ENCODE data around the gene MED27.

Gene MED27

DNA sequence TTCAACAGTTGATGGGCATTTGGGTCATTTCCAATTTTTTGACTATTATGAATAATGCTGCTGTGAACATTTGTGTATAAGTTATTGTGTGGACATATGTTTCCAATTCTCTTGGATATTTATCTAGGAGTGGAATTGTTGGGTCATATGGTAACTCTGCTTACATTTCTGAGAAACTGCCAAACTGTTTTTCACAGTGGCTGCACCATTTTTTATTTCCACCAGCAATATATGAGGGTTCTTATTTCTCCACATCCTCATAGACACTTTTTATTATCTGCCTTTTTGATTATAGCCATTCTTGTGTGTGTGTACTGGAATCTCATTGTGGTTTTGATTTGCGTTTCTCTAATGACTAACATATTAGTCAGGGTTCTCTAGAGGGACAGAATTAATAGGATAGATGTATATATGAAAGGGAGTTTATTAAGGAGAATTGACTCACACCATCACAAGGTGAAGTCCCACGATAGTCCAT is 14.7 kb upstream of the MED27 start:
- Mint-ChIP-seq H3K27me3 (peaks cover 24% of the 10 kb centered on the region), H3K4me1 (no peaks in the 10 kb centered on the region), H3K9me3 (no peaks in the 10 kb centered on the region), H3K36me3 (no peaks in the 10 kb centered on the region), H3K4me3 (no peak overlapping the region), H3K27ac (no peak overlapping the region)

DNA sequence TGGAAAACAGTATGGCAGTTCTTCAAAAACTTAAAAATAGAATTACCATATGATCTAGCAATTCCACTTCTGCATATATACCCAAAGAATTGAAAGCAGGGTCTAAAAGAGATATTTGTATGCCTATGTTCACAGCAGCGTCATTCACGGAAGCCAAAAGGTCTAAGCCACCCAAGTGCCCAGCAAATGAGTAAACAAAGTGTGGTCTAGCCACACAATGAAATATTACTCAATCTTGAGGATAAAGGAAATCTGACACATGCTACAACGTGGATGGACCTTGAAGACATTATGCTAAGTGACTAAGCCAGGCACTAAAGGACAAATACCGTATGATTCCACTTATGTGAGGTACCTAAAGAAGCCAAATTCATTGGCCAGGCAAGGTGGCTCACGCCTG is 11.1 kb upstream of the MED27 start:
- peaks cover 4% of the 10 kb centered on the region for H3K27me3 Mint-ChIP-seq
- H3K27ac Mint-ChIP-seq = no peak overlapping the region
- H3K36me3 Mint-ChIP-seq = no peaks in the 10 kb centered on the region
- H3K4me3 Mint-ChIP-seq = no peak overlapping the region
- H3K9me3 Mint-ChIP-seq = no peaks in the 10 kb centered on the region
- H3K4me1 Mint-ChIP-seq = no peaks in the 10 kb centered on the region

DNA sequence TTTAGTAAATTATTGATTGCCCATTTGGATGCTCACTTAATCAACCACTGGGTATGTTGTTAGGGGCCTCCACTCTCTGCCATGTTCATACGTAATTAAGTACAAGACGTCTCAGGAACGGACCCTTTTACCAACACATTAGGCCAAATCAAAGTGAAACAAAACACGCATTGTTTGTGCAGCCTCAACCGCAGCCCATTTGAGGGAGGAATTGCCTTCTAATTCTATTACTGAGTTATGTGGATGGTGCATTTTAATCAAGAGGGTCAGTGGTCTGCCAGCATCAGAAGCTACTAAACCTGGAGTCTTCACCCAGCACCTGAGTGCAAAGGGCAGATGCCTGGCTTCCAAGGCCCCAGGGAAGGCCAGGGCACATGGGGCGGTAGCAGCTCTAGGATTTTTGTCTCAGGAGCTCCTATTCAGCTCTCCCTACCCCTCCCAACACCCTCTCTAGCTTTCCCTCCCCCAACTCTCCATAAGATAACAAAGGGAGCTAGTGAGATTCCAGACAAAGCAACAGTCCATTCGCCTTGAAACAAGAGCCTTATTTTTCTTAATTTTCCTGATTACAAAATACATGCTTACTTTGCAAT is 7.9 kb upstream of the MED27 start:
- Mint-ChIP-seq H3K4me1 (no peaks in the 10 kb centered on the region), H3K4me3 (no peak overlapping the region), H3K27ac (no peak overlapping the region), H3K9me3 (no peaks in the 10 kb centered on the region), H3K36me3 (no peaks in the 10 kb centered on the region), H3K27me3 (peaks cover 2% of the 10 kb centered on the region)

DNA sequence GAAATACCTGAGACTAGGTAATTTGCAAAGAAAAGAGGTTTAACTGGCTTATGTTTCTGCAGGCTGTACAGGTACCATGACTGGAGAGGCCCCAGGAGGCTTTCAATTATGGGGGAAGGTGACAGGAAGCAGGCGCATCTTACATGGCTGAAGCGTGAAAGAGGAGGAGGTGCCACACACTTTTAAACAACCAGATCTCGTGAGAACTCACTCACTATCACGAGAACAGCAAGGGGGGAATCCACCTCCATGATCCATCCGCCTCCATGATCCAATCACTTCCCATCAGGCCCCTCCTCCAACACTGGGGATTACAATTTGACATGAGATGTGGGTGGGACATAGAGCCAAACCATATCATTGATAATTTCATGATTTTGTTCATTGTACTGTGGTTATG is 2.5 kb upstream of the MED27 start:
- no peak overlapping the region for H3K27ac Mint-ChIP-seq

DNA sequence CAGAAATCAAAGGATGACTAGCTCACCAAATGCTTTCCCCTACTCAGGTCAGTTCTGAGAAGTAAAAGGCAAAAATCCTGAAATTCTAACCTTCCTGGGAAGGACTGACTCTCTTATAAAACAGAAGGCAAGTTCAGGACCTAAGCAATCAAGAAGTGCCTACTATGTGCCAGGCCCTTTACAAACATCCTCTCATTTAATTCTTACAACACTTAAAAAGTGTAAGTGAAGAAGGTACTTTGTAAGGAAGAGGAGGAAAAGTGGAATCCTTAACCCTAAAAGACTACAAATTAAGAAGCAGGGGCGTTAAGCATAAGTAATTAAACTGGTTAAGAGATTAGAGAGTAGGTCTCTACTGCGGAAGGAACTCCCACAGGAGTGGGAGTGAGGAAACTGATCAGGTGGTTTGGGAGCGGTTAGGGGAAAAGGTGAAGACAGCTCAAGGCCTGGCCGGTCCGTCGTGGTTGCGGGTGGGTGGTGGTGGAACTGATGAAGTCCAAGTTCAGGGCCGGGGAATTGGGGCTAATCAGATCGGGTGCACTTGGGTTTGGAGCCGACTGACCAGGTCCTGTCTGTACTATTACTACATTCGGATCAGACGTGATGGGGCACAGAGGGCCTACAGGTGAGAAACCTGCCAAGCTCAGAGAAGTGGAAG is 839 bp downstream of the MED27 start:
- H3K27ac Mint-ChIP-seq = peak overlapping the region; percentile 97
- H3K36me3 Mint-ChIP-seq = peaks cover 12% of the 10 kb centered on the region
- H3K4me3 Mint-ChIP-seq = peak overlapping the region; percentile 99
- no peaks in the 10 kb centered on the region for H3K9me3 Mint-ChIP-seq
- H3K4me1 Mint-ChIP-seq = peaks cover 53% of the 10 kb centered on the region
- H3K27me3 Mint-ChIP-seq = no peaks in the 10 kb centered on the region

More for the DNA sequence above, 2.5 kb upstream of the MED27 start:
- Mint-ChIP-seq H3K4me3 (no peak overlapping the region), H3K36me3 (peaks cover 6% of the 10 kb centered on the region), H3K27me3 (peaks cover 2% of the 10 kb centered on the region), H3K9me3 (no peaks in the 10 kb centered on the region), H3K4me1 (peaks cover 27% of the 10 kb centered on the region)

DNA sequence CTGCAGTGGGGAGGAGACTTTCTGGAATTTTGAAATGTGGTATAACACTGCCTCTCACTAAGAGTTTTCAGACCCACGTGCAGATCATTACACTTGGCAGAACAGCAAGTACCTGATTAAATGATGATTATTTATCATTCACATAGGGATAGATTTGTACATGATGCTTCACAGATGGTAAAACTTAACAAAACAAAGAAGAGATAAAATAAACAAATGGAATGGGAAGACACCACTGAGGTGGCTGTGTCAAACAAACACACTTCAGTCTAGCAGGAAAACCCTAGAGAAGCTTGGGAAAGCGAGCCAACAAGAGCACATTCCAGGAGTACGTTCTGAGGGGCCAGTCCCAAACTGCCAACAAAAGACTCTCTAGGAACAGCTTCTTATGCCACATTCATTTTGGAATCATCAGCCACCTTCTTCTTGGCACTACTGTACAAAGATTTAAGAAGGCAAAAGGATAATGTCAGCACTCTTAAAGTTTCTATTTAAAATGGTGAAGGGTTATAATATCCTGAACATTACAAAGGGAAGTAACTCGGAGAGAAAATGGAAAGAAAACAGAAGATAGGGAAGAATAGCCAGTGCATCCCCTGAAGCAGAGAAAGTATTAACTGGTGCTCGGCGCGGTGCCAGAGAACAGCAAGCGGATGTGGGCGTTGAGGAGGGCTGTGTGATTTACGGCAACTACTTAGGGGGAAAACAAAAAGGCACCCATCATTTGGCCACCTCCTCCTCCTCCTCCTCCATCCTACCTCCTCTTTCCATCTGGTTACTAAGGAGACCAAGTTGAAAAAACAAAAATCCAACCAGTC is 1.6 kb downstream of the MED27 start:
- Mint-ChIP-seq H3K27me3 (no peaks in the 10 kb centered on the region), H3K4me3 (peak overlapping the region; percentile 99), H3K27ac (peak overlapping the region; percentile 21), H3K4me1 (peaks cover 60% of the 10 kb centered on the region), H3K9me3 (no peaks in the 10 kb centered on the region), H3K36me3 (peaks cover 15% of the 10 kb centered on the region)

DNA sequence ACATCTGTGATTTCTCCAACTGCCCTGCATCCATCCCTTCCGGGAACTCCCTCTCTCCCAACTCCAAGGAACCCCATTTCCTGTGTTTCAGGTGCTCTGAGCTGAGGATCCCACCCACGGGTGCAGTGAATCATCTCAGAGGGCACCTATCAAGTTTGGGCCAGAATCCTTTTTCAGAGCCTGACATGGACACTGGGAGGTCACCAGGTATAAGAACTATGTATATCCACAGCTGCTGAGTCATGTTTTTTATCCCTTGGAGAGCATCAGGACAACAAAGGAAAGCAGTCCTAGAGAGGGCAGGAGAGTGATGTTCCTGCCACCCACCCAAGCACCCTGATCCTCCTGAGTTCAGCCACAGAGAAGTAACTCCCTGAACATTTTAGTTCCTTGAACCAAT is 3.8 kb downstream of the MED27 start:
- Mint-ChIP-seq H3K27me3 (no peaks in the 10 kb centered on the region), H3K4me3 (no peak overlapping the region), H3K36me3 (peaks cover 15% of the 10 kb centered on the region), H3K27ac (no peak overlapping the region), H3K4me1 (peaks cover 64% of the 10 kb centered on the region), H3K9me3 (no peaks in the 10 kb centered on the region)

DNA sequence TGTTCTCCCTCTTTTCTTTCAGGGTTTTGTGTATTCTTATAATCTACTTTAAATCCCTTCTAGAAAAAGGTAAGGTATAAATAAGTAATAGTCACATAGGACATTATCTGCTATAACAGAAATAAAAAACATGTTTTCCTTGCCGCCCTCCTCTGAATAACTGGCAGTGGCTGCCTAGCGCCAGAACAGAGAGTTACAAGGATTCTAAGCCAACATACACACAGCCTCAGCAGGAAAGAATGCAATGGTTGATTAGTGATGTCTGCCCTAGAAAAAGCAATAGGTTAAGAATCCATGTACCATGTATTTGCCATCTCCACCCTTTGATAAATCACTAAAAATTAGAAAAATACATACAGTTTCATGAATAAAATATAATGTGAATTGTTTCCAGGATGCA is 4.9 kb downstream of the MED27 start:
- Mint-ChIP-seq H3K36me3 (peaks cover 15% of the 10 kb centered on the region), H3K27ac (no peak overlapping the region), H3K9me3 (no peaks in the 10 kb centered on the region), H3K4me1 (peaks cover 60% of the 10 kb centered on the region), H3K4me3 (no peak overlapping the region), H3K27me3 (no peaks in the 10 kb centered on the region)

DNA sequence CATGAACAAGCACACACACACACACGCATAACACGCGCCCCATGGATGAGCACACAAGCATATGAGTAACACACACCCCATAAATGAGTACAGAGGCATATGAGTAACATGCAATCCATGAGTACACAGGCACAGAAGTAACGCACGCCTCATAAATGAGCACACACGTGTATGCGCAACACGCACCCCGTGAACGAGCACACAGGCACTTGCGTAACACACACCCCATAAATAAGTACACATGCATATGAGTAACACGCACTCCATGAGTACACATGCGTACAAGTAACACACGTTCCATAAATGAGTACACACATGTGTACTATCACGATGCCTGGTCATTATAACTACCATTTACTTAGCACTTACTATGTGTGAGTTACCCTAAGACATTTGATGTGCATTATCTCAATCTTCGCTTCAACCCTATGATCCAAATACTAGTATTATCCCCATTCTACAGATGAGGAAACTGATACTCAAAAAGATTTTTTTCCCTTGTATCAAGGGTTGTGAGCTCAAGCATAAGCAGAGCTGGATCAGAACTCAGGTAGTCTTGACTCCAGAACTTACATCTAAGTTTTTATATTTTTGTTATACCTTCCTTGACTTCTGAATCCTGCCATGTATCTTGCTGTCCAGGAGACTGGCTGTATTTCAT is 7.7 kb downstream of the MED27 start:
- H3K27me3 Mint-ChIP-seq = no peaks in the 10 kb centered on the region
- H3K4me3 Mint-ChIP-seq = no peak overlapping the region
- peaks cover 22% of the 10 kb centered on the region for H3K36me3 Mint-ChIP-seq
- peaks cover 52% of the 10 kb centered on the region for H3K4me1 Mint-ChIP-seq
- no peak overlapping the region for H3K27ac Mint-ChIP-seq
- no peaks in the 10 kb centered on the region for H3K9me3 Mint-ChIP-seq

DNA sequence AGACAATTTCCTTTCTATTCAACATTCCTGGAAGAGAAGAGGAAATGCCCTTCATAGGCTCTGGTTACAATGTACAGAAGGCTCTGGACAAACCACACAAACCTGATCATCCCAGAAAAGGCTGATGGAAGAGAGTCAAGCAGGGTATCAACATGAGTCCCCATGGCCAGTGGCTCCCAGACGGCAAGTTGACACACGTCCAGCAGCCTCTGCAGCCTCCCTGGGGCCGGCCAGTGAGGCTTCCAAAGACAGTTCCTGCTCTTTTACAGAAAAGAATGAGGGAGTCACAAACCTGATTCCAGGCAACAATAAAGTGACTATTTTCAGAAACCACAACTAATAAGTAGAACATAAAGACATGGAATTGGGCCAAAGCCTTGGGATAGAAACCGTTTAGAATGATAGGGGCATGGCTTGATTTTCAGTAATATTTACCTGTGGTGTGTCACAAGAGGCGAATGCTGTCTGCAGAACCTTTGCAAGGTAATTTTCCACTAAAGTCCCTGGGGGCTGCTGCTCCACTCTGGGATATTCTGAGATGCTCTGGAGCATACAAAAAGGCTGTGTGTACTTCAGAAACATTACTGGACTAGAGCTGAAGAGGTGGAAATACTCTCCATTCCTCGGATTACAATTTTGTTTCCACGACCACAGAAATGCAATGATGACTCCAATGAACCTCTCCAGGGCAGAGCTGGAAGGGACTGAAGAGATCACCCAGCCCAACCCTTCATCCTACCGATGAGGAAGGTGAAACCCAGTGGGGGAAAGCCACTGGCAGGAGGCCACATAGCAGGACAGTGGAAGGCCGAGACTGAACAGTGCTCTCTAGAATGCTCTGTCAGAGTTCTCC is 10.4 kb downstream of the MED27 start:
- Mint-ChIP-seq H3K9me3 (no peaks in the 10 kb centered on the region), H3K27me3 (no peaks in the 10 kb centered on the region), H3K4me1 (peaks cover 31% of the 10 kb centered on the region), H3K27ac (no peak overlapping the region), H3K36me3 (peaks cover 19% of the 10 kb centered on the region), H3K4me3 (no peak overlapping the region)

DNA sequence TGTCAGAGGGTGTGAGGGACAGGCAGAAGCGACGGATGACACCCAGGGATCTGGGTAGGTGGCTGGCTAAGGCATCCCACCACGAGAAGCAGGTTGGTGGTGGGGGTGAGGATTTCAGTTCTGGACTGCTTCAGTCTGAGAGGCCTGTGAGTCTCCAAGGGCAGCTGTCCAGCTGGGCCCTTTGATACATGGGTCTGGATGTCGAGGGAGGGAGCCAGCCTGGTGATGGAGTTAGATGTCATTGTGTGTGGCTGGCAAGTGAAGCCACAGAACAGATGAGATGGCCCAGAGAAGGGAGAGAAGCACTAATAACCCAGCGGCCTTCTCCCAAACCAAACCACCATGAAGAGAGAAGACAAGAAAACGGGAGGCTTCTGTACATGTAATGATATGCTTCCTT is 11.1 kb downstream of the MED27 start:
- Mint-ChIP-seq H3K4me3 (no peak overlapping the region), H3K27me3 (no peaks in the 10 kb centered on the region), H3K27ac (no peak overlapping the region), H3K36me3 (peaks cover 19% of the 10 kb centered on the region), H3K9me3 (no peaks in the 10 kb centered on the region), H3K4me1 (peaks cover 27% of the 10 kb centered on the region)

DNA sequence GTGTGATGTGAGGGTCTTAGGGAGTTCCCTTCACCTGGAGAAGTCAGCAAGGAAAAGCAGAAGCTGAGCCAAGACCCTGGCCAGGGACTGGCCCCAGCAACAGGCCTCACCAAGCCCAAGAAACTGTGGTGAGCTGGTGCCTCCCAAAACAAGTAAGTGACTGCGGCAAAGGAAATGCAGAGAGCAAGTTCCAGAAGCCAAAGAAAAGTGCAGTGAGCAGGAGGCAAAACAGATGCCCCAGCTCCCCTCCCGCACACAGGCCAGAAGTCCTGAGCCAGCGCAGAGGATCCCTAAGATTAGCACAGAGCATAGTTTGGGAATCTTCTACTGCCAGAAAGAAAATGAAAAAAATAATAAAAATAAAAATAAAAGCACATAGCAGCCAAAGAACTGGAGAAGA is 13.2 kb downstream of the MED27 start:
- Mint-ChIP-seq H3K27ac (no peak overlapping the region), H3K9me3 (no peaks in the 10 kb centered on the region), H3K36me3 (peaks cover 16% of the 10 kb centered on the region), H3K4me1 (peaks cover 17% of the 10 kb centered on the region), H3K27me3 (no peaks in the 10 kb centered on the region), H3K4me3 (no peak overlapping the region)

DNA sequence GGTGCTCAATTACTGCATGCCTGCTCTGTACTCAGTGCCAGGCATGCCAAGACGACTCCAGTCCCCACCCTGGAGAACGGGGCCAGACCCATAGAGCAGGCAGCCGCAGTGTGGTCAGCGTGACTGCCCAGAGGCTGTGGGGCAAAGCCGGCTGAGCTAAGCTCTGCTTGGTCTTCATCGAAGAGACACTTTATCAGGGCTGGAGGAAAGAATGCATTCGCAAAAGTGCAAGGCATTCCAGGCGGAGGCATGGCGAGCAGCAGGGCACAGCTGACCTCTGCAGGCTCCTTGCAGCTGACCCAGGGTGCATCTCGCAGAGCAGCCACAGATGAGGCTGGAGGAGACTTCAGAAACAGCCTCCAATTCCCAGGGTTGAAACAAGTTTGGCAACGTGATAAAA is 13.6 kb downstream of the MED27 start:
- H3K27ac Mint-ChIP-seq = no peak overlapping the region
- H3K27me3 Mint-ChIP-seq = no peaks in the 10 kb centered on the region
- H3K9me3 Mint-ChIP-seq = no peaks in the 10 kb centered on the region
- H3K4me3 Mint-ChIP-seq = no peak overlapping the region
- H3K4me1 Mint-ChIP-seq = peaks cover 17% of the 10 kb centered on the region
- peaks cover 16% of the 10 kb centered on the region for H3K36me3 Mint-ChIP-seq

DNA sequence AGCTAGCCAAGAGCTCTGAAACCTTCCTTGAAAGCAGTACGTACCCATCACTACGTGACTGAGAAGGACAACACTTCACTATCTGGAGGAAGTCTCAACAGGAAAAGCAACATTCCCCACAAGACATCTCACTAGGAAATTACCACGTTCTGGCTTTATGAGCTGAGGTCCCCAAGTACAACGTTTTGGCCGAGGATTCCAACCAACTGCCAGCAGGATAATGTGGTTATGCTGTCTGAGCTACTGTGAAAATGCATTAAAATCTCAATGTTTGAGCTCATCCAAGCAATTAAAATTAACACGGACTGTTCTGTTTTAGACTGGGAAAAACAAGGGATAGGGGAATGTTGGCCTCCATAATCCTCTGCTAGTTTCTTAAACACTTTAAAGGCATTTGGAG is 16.4 kb downstream of the MED27 start:
- no peak overlapping the region for H3K4me3 Mint-ChIP-seq
- no peak overlapping the region for H3K27ac Mint-ChIP-seq
- no peaks in the 10 kb centered on the region for H3K9me3 Mint-ChIP-seq
- H3K27me3 Mint-ChIP-seq = no peaks in the 10 kb centered on the region
- H3K4me1 Mint-ChIP-seq = peaks cover 16% of the 10 kb centered on the region
- H3K36me3 Mint-ChIP-seq = peaks cover 24% of the 10 kb centered on the region

DNA sequence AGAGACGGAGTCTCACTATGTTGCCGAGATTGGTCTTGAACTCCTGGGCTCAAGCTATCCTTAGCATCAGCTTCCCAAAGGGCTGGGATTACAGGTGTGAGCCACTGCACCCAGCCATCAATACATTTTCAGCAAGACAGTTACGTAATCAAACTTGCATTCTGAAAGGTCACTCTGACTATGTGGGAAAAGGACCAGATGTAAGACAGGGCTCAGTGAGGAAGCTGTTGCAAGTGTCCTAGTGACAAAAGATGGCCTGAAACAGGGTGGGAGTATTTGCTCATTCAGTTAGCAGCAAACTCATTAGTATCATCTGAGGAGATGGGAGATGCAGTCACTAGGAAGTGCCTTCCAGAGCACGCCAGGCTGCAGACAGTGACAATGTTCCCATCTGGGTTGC is 16.9 kb downstream of the MED27 start:
- Mint-ChIP-seq H3K27ac (no peak overlapping the region), H3K36me3 (peaks cover 21% of the 10 kb centered on the region), H3K9me3 (no peaks in the 10 kb centered on the region), H3K4me1 (peaks cover 13% of the 10 kb centered on the region), H3K4me3 (no peak overlapping the region), H3K27me3 (no peaks in the 10 kb centered on the region)

Data from activated naive CD4-positive, alpha-beta T cell treated with anti-CD3 and anti-CD28 coated beads, Interleukin-2, amount 50 U/mL, for 24 hours (primary cell).